Fibroblast of skin of scalp (primary cell): ENCODE data around the gene DUSP18. TPM values are rescaled to one million over a fixed set of nuclear protein-coding genes. Genes with fewer than 3 reads are reported as not detected.
"Not testable (repeated sequence)": the region's sequence is repeated elsewhere in the genome, so short reads cannot be mapped to it uniquely, and the experiment has no call there.

Experiments used
- DNase-seq: peaks from one replicate; pipeline ENCODE4 v3.0.0-alpha.2; 2013
- polyA plus RNA-seq, 2 experiments: library from polyadenylated mRNA; unstranded; fragments of 120-200 nt; gene quantifications; one replicate each; pipeline ENCODE4 v1.2.1, GENCODE V29; 2013; ENCODE audit not compliant: insufficient read length in 2 of 2

The DUSP18 gene
- polyA plus RNA-seq (2013, experiment 1 of 2; ENCODE audit: insufficient read length), result 7.6 TPM
- polyA plus RNA-seq (2013, experiment 2 of 2; ENCODE audit: insufficient read length), result 6.6 TPM

DNA sequence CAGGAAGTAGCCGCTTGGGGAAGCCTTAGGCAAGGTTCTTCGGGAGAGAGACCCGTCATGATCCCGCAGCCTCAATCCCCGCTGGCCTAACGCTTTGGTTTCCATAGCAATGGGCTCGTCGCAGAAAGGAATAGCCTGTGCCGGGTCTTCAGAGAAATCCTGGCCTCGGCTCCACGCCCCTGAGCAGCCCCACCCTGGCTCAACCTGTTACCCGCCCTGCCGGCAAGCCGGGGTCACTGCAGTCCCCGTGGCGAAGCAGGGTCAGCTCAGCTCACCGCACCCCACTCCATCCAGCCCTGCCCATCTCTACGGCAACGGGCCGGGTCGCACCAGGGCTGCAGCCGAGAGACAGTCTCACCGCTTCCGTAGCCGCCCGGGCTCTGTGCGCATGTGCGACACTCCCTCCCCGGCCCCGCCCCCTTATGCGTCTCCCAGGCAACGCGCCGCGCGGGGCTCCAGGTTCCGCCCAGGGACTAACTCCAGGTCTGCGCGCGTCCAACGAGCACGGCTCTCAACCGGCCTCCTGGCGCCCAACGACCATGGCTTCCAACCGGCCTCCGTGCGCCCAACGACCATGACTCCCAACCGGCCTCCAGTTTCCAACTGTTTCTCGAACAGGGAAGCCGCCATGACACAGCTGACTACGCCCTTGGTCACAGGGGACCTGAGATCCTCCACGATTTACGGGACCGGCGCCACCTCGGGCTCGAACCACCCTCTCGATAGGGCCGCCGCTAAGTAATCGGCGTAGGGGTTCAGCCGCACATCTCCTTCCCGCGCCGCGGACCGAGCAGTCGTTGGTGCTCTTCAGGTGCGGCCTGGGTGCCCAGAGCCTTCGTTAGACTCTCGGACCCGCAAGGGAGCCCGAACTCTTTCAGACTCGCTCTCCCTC is at the start of gene DUSP18:
Gene DUSP18, minus strand, starts transcription at position 382 of the 892 bp plus-strand sequence. CDS start 3,872 bp downstream, outside the sequence.
- peak; percentile 88 for DNase-seq

DNA sequence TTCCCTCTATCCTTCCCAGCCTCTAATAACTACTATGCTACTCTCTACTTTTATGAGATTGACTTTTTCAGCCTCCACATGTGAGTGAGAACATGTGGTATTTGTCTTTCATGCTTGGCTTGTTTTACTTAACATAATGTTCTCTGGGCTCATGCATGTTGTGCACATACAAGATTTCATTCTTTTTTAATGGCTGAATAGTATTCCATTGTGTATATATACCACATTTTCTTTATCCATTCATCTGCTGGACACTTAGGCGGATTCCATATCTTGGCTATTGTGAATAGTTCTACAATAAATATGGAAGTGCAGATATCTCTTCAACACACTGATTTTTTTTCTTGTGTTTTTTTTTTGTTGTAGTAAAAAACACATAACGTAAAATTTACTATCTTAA is 46.4 kb upstream of the DUSP18 start:
- no peak for DNase-seq

GRCh38 chr22:30712094-30712493 is 44.4 kb upstream of the DUSP18 start:
- DNase-seq, result no peak

- not testable (repeated sequence) for DNase-seq
Measured at GRCh38 chr22:30709980-30710379, 42.3 kb upstream of the DUSP18 start.

- peak; percentile 90 for DNase-seq
Measured at GRCh38 chr22:30705710-30706651, 38.3 kb upstream of the DUSP18 start.

GRCh38 chr22:30704978-30705377 is 37.3 kb upstream of the DUSP18 start:
- DNase-seq, result no peak

DNA sequence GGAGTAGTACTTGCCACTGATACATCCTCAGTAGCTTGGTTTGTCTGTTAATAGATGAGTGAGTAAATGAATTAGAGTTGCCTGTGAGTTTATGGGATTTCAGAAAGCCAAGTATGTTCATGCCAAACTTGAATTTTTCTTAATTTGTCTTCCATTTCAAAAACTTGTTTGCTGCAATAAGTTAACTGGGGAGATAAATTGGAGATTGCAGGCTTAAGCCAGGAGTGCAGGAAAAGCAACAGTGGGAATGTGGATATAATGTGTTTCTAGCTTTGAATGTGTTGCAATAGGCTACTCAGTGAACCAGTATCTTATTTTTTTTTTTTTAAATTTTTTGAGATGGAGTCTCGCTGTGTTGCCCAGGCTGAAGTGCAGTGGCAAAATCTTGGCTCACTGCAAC is 35.2 kb upstream of the DUSP18 start:
- no peak for DNase-seq

- peak; percentile 48 for DNase-seq
Measured at GRCh38 chr22:30701872-30702271, 34.2 kb upstream of the DUSP18 start.

DNA sequence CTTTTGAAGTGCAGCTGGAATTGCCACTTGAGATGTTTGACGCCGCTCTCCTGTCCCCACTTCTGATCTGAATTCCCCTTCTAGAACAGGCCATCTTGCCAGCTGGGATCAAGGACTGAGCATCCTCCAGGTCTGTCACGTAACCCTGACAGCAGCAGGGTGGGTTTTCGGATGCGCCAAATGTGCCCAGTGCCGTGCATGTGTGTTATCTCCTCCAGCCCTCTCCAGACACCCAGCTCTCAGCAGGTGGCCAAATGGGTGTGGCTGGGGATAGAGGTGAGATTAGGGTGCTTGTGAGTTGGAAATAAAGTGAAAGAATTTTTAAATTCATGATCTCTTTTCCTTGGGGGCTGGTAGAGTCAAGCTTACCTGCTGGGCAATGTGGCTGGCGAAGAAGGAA is 30.3 kb upstream of the DUSP18 start:
- DNase-seq, result no peak

GRCh38 chr22:30695871-30696655 is 28.4 kb upstream of the DUSP18 start:
- no peak for DNase-seq

DNA sequence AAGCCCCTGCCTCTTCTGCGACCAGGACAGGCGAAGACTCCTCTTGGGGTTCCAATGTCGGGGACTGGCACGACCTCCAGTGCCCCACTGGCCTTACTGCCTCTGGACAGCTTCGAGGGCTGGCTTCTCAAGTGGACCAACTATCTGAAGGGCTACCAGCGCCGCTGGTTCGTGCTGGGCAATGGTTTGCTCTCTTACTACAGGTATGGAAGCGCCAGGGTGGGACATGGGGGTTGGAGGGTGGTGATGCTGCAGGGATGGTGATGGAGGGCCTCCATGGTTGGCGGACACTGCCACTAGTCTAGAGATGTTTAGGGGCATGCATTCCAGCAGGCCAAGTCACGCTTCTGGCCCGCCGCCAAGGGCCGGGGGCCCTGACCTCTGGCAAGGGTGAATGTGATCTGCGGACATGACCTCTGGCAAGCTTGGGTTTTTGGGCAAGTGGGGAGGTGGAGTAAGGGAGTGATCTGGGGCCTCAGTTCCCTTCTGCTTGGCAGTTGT is 27.7 kb upstream of the DUSP18 start:
- no peak for DNase-seq

DNA sequence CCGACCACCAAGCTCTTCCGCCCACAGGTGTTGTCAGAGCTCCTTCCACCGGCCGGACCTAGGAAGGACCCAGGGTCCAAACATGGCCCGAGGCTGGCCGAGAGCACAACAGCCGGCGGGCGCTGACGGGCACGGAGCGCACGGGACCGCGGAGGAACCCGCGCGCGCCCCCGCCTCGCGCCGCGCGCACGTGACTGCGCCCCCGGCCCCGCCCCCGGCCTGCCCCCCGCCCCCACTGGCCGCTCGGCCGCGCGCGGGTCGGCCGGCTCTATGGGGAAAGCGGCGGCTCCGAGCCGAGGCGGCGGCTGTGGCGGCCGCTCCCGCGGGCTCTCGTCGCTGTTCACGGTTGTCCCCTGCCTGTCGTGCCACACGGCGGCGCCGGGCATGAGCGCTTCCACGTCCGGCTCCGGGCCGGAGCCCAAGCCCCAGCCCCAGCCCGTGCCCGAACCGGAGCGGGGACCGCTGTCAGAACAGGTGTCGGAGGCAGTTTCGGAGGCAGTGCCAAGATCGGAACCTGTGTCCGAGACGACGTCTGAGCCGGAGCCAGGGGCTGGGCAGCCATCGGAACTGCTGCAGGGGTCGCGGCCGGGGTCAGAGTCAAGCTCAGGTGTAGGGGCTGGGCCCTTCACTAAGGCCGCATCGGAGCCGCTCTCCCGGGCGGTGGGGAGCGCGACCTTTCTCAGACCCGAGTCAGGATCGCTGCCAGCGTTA is 27.1 kb upstream of the DUSP18 start, which contains the start of gene OSBP2:
Gene OSBP2, plus strand, starts transcription at position 235 of the 711 bp plus-strand sequence. Its CDS starts 36 bp downstream, at position 271.
- DNase-seq, result peak; percentile 22

GRCh38 chr22:30694171-30694639 is 26.5 kb upstream of the DUSP18 start:
- peak; percentile 4 for DNase-seq

DNA sequence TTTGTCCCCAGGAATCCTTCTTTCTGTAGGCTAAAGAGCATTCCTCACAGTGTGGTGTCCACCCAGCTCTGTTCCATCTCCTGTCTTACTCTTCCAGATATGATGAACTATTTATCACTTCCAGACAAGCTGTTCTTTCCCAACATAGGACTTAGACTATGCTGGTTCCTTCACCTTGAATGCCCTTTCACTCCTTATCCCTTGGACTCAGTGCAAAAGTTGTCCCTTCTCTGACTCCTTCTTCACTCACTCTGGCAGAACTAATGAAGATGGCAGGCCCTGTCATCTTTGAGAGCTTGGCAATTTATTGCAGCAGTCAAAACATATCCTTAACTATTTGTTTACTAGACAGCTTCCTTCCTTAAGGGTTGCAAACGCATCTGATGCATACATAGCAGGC is 23.5 kb upstream of the DUSP18 start:
- no peak for DNase-seq

DNA sequence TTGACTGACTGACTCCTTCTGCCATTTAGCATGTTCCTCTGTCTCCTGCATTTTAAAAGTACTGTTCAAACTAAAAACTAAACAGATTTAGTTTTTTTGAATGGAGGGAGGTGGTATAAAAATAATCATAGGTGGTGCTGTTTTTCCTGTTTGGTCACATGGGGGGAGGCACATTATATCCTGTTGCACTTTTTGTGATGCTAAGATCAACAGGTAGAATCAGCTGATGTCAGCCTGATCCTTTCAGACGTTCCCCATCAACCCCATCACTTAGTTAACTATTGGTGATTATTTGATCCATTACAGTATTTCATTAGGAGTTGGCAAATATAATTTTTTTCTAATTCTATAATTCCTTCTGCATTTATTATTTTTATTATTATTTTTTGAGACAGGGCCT is 21.9 kb upstream of the DUSP18 start:
- no peak for DNase-seq

GRCh38 chr22:30687358-30687757 is 19.7 kb upstream of the DUSP18 start:
- DNase-seq, result no peak

GRCh38 chr22:30685178-30685577 is 17.5 kb upstream of the DUSP18 start:
- DNase-seq, result no peak

- no peak for DNase-seq
Measured at GRCh38 chr22:30681831-30682230, 14.2 kb upstream of the DUSP18 start.

GRCh38 chr22:30680991-30681770 is 13.5 kb upstream of the DUSP18 start:
- no peak for DNase-seq
